Measurements from ENCODE around the gene CD209.
A peak's percentile ranks its signal among the peaks of the same experiment; 100 is the strongest.
"Not testable (repeated sequence)": the region's sequence is repeated elsewhere in the genome, so short reads cannot be mapped to it uniquely, and the experiment has no call there.

The CD209 gene

GRCh38 chr19:7748171-7748570, 837 bp upstream of the CD209 start:
- ChIA-PET POLR2A (no interaction called here), CTCF (interaction anchor here (1.1 to 2.1 kb wide), 3 partner anchors 10 to 180 kb away, joined by 3 to 4 read pairs (median 4); partner anchors contain the start of gene TRAPPC5)
- DNase-seq (ENCODE audit: extremely low spot score) = no peak

GRCh38 chr19:7746306-7746705, 1.0 kb downstream of the CD209 start:
- DNase-seq (ENCODE audit: extremely low spot score); POLR2A ChIA-PET: not testable (repeated sequence)
- CTCF ChIA-PET = interaction anchor here (1.1 to 2.1 kb wide), 4 partner anchors 8 to 65 kb away, joined by 3 to 5 read pairs (median 4); partner anchors contain the start of gene TRAPPC5

More at GRCh38 chr19:7748171-7748570, 837 bp upstream of the CD209 start:
- no peak for TF ChIP-seq CTCF (IDR thresholded peaks at IDR 0.05; ENCODE audit: control extremely low read depth, extremely low read depth, low read depth, missing control alignments)

DNA sequence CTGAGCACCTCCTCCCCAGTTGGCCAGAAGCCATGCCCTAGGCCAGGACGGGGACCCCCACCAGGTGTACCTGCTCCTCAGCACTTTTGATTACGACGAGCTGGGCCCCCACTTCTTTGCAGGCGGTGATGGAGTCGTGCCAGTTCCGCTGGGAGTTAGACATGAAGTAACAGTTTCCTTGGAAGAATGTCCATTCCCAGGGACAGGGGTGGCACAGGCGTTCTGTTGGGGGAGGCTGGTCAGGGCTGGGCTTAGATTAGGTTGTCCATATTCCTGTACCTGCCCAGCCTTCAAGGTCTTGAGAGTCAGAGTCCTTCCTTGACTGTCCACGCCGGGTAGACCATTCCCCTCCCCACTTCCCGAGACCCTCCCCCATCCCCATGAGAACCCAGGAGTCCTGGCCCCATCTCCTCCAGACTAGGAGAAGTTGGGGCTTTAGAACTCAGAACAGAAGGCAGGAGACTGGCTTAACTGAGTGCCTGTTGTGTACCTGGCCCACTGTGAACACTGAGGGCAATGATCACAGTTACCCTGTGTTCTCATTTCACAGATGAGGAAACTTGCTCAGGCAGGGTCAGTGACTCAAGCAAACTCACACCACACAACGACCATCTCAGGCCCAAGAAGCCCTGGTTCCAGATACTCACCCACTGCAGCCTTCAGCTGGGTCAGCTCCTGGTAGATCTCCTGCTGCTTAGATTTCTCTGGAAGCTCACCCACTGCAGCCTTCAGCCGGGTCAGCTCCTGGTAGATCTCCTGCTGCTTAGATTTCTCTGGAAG, 2.3 kb downstream of the CD209 start:
- TF ChIP-seq CTCF (IDR thresholded peaks at IDR 0.05; ENCODE audit: control extremely low read depth, extremely low read depth, low read depth, missing control alignments) = no peak
- POLR2A ChIA-PET = no interaction called here
- CTCF ChIA-PET = interaction anchor here (0.9 to 1.7 kb wide), 3 partner anchors 32 to 64 kb away, joined by 3 to 5 read pairs (median 4); partner anchors contain the start of gene TRAPPC5
- DNase-seq (ENCODE audit: extremely low spot score) = no peak

DNA sequence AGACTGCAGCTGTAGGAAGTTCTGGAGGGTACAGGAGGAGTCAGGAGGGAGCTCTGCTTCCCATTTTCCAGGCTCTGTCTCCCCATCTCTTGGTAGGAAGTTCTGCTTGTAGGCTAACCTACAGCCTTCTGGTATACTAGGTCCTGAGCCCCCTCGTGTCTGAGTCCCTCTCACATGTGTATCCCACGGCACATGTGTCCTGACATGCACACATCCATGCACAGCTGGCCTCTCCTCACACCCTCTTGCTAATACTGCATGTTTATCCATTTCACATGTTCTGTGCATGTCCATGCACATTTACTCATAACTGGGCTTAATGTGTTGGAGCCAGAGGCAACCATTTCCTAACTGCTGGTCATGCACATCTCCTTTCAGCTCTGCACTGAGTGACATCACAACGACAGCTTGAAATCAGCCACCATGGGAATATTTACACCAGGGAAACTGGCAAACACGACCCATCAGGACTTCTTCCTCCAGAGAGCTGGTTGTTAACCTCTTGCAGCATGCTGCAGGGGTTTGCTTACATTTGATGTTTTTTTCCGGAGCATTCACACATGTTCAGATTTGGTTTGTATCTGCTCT, 3.0 kb downstream of the CD209 start:
- no peak for DNase-seq (ENCODE audit: extremely low spot score)
- ChIA-PET POLR2A (no interaction called here), CTCF (interaction anchor here (0.9 to 1.7 kb wide), 2 partner anchors 31 to 63 kb away, joined by 3 to 5 read pairs; partner anchors contain the start of gene TRAPPC5)
- TF ChIP-seq CTCF (IDR thresholded peaks at IDR 0.05; ENCODE audit: control extremely low read depth, extremely low read depth, low read depth, missing control alignments) = no peak

DNA sequence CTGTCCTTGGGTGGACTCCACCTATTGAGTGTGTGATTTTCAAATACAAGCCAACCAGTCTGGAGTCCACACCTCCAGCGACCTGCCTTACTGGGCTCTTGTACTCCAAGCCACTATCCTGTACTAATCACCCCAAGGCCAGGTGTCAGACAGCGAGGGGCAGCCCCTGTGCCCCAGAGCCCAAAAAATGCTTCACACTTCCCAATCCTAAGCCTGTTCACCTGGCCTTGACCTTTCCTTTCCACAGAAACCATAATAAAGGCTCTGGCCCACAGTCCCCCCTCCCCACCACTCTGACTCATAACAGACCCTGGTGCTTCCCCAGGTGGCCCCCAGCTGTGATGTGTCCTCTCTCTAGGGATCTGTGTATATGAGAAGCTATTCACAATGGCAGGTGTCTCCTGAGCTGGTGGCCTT, 3.9 kb downstream of the CD209 start:
- TF ChIP-seq CTCF (IDR thresholded peaks at IDR 0.05; ENCODE audit: control extremely low read depth, extremely low read depth, low read depth, missing control alignments) = no peak
- peak; percentile 84 for DNase-seq (ENCODE audit: extremely low spot score)
- ChIA-PET POLR2A (no interaction called here), CTCF (interaction anchor here (1.6 to 1.7 kb wide), 2 partner anchors 33 to 62 kb away, joined by 3 to 5 read pairs; partner anchors contain the start of gene TRAPPC5)

DNA sequence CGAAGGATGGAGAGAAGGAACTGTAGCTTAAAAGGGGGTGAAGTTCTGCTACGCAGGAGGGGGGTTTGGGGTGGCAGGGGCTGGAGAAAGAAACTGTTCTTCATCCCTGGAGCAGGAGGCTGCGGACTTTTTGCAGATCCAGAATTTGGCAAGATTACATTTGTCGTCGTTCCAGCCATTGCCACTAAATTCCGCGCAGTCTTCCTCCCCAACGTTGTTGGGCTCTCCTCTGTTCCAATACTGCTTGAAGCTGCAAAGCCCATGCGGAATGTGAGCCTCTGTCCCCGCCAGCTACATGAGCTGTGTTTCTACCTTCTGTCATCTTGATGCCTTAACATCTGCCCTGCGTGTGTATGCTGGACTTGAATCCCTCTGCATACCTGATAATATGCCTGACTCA, 4.3 kb downstream of the CD209 start:
- no peak for DNase-seq (ENCODE audit: extremely low spot score)
- TF ChIP-seq CTCF (IDR thresholded peaks at IDR 0.05; ENCODE audit: control extremely low read depth, extremely low read depth, low read depth, missing control alignments) = no peak
- POLR2A ChIA-PET = no interaction called here
- CTCF ChIA-PET = interaction anchor here (0.9 to 1.6 kb wide), 3 partner anchors 33 to 62 kb away, joined by 3 to 6 read pairs (median 4); partner anchors contain the start of gene TRAPPC5

GRCh38 chr19:7742575-7742974, 4.8 kb downstream of the CD209 start:
- no peak for DNase-seq (ENCODE audit: extremely low spot score)
- CTCF ChIA-PET = interaction anchor here (0.9 to 1.6 kb wide), 3 partner anchors 34 to 62 kb away, joined by 3 to 6 read pairs (median 4); partner anchors contain the start of gene TRAPPC5
- POLR2A ChIA-PET = no interaction called here
- no peak for TF ChIP-seq CTCF (IDR thresholded peaks at IDR 0.05; ENCODE audit: control extremely low read depth, extremely low read depth, low read depth, missing control alignments)
